Stimulated activated CD8-positive, alpha-beta memory T cell treated with anti-CD3 and anti-CD28 coated beads, Interleukin-2, amount 100 ng/mL, for 48 hours (primary cell): ENCODE results near the gene ENGASE.
"Not testable (repeated sequence)": the region's sequence is repeated elsewhere in the genome, so short reads cannot be mapped to it uniquely, and the experiment has no call there.

ENCODE experiments used
- DNase-seq, 2 donors: peaks; one replicate each; pipeline ENCODE4 v3.0.0-alpha.2; 2020; ENCODE audit warnings: low read depth in 2 of 2

The ENGASE gene

GRCh38 chr17:79053251-79053925, 21.2 kb upstream of the ENGASE start:
- DNase-seq = no peak

GRCh38 chr17:79054200-79054960, 20.2 kb upstream of the ENGASE start:
- DNase-seq = no peak

GRCh38 chr17:79055197-79055596, 19.4 kb upstream of the ENGASE start:
- DNase-seq = no peak

DNA sequence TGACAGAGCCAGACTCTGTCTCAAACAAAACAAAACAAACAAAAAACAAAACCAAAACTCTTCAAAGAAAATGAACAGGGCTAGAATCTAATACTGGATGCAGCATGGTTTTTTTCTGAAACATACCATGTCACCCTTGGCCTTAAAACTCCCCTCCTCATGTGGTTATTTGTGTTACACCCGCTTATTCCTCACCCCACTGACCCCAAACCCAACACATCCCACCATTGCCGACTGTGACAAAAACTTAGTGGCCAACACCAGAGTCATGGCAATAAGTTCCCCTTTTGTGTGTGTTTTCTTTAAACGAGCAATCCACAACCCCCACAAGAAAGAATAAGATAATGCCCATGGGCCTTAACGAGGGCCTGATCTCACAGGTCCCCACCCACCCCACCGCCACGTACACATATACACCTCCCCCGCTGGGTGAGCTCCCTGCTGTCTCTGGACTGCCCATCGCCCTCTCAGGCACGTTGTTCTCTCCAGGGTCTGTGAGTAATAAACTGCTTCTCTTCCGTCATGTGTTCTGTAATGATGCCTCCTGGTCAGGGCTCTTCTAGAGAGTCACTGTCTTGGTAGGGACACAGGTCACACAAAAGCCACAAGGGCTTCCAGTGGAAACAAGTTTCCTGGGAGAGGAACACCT, 16.8 kb upstream of the ENGASE start:
- DNase-seq = no peak

- no peak for DNase-seq
Measured at GRCh38 chr17:79062691-79063090, 11.9 kb upstream of the ENGASE start.

DNA sequence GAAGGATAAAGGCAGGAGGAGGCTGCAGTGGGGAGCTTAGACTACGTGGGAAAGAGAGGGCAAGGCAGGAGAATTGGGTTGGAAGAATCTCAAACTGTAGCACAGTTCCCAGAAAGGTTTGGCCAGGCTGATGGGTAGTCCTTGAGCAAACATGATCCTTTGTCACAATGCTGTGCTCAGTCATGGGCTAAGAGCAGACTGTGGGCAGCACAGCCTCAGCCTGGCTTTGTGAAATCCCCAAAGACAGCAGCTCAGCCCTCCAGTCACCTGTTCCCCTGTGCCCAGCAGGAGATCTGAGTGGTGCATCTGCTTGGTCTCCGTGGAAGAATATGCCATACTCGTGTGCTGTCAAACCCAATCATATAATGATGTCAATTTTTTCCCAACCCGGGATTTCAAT, 10.6 kb upstream of the ENGASE start:
- no peak for DNase-seq

GRCh38 chr17:79065105-79065670, 9.4 kb upstream of the ENGASE start:
- DNase-seq = peak; percentile 25 to 31

GRCh38 chr17:79066963-79067362, 7.7 kb upstream of the ENGASE start:
- no peak for DNase-seq

- no peak for DNase-seq
Measured at GRCh38 chr17:79070266-79070880, 4.3 kb upstream of the ENGASE start.

- no peak for DNase-seq
Measured at GRCh38 chr17:79071161-79071740, 3.4 kb upstream of the ENGASE start.

- no peak for DNase-seq
Measured at GRCh38 chr17:79072544-79072943, 2.1 kb upstream of the ENGASE start.

DNA sequence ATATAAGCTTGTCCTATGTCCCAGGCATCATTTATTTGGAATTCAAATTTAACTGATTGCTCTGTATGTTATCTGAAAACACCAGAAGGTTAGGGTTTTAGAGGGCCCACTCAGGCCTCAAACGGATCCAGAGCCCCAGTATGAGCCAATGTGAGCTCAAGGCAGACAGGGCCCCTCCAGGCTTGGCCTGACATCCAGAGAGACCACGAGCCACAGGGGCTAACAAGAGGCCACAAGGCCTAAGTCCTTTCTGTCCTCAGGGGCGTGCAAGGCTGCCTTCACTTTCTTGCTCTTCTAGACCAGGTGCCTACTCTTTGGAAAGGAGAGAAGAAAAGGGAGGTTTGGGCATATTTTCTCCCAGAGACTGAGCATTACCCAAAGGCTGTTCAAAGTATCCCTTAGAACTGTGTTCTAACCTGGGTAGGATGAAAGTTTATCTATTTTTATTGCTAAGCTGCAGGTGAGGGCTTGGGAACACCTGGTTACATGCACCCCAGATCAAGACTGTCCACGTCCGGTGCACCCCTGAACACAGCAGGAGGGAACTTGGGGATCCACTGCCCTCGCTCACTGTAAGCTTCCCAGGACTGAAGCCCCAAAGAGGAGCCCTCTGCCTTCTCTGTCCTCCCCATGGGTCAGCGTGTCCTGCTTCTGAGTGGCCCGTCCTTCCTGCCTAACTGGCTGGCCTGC, 1.5 kb upstream of the ENGASE start:
- no peak for DNase-seq

GRCh38 chr17:79073706-79074088, 927 bp upstream of the ENGASE start:
- no peak for DNase-seq

DNA sequence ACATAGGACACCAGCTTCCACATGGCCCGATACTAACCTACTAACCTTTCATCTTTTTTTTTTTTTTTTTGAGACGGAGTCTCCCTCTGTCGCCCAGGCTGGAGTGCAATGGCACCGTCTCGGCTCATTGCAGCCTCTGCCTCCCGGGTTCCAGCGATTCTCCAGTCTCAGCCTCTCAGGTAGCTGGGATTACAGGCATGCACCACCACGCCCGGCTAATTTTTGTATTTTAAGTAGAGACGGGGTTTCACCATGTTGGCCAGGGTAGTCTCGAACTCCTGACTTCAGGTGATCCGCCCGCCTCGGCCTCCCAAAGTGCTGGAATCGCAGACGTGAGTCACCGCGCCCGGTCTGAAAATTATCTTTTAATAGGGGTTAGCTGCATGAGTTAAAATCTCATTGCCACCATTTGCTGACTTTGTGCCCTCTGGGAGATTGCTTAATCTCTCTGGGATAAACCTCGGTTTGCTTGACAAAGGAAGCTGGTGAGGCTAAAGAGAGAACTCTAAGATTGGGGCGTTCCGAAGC, 439 bp upstream of the ENGASE start:
- DNase-seq = not testable (repeated sequence)

DNA sequence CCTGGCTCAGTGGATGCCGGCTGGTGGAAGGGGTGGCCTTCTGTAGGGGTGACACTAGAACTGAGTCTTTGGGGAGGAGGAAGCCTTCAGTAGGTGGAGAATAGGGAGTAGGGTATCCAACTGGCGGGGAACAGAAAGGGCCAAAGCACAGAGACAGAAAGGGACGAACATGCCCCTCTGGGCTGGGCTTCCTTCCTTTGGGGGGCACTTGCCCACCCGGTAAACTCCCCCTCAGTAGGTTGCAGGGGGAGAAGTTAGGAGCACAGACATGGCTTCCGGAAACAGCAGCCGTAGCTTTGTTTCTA, 774 bp downstream of the ENGASE start:
- no peak for DNase-seq

- DNase-seq = no peak
Measured at GRCh38 chr17:79075861-79076406, 1.3 kb downstream of the ENGASE start.

DNA sequence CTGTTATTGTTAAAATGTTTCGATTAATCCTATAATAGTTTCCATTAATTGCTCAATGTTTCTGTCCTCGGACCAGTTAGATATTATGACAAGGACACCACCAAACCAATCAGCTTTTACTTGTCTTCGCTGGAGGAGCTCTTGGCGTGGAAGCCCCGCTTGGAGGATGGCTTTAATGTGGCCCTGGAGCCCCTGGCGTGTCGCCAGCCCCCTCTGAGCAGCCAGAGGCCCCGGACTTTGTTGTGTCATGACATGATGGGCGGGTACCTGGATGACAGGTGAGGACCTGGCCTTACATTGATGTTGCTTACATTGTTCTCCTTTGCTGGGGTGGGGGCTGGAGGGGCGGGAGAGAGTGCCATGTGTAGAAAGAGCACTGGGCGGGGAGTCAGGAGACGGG, 3.0 kb downstream of the ENGASE start:
- no peak for DNase-seq

GRCh38 chr17:79078476-79079190, 4.0 kb downstream of the ENGASE start:
- DNase-seq = no peak

GRCh38 chr17:79079421-79080200, 5.0 kb downstream of the ENGASE start:
- DNase-seq = no peak
